NCI-H748 treated with DMSO at 0.1 percent for 48 hours (cell line): ENCODE results near the gene RALGAPB.
"Not testable (repeated sequence)": the region's sequence is repeated elsewhere in the genome, so short reads cannot be mapped to it uniquely, and the experiment has no call there.

Experiments used
- DNase-seq: peaks from one replicate; lab custom pipeline; 2025; lab: John Stamatoyannopoulos, UW

RALGAPB gene

DNA sequence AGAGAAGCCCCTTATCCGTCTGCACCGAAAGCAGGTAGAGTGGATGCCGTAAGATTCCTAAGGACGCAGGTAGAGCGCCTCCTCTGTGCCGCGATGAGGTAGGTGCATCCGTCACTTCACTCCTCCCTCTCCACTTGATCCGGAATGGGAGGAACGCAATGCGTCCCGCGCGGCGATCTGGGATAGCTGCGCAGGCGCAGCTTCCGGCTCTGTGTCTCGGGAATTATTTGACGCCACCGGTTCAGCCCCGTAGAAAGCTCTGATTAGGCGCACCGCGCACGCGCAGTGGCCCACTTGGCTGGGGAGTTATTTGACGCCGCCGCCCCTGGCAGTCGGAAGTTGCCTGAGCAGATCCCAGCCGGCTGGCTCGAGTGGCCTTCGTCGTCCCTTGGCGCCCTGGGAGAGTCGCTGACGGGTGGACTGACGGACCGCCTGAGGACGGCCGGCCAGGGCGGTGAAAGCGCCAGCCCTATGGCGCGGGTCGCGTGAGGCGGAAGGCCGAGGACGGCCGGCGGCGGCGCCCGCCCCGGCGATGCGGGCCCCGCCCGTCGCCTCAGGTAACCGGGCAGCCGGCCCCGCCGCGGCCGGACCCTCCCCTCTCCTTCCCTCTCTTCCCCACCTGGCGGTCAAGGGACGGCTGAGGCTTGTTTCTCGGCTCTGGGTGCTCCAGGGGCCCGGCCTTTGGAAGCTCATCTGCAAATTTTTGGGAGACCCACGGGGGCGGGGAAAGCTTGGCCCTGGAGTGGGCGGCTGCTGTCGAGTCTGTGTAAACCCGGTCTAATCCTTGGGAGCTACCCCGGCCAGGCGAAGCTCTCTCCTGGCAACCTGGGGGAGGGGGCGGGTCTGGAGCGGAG, at the start of gene RALGAPB:
Gene RALGAPB, plus strand, starts transcription at position 331 of the 854 bp plus-strand sequence. CDS start 15,590 bp downstream, outside the sequence.
- DNase-seq, result peak; percentile 96

DNA sequence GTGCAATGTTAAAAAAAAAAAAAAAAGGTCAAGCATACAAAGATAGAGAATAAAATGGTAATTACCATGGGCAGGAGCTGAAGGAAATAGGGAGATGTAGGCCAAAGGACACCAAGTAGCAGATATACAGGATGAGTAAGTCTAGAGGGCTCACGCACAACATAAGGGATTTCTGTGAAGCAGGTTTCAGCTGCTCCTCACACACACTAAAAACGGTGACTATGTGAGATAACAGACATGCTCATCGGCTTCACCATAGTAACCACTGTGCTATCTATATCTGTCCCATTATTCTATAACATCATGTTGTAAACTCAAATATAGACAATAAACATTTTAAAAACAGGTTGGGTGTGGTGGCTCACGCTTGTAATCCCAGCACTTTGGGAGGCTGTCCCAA, 49.1 kb upstream of the RALGAPB start:
- DNase-seq, result no peak

DNA sequence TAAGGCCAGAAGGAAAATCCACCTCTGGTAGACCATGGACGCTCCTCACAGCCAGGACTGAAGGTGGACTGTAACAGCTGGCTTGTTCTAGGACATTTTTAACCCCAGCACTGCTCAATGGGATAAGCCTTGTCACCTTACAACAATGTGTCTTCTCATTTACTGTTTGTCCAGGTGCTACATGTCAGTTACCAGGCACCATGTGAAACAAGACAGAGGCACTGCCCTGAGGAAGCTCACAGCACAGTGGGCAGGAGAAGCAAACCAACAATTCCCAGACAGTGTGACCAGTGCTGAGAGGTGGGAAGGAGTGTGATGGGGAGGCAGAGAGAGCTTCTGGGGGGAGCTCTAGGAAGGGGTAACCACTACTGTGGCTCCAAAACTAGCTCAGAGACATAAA, 48.2 kb upstream of the RALGAPB start:
- DNase-seq, result no peak

GRCh38 chr20:38426006-38426897, 46.4 kb upstream of the RALGAPB start:
- DNase-seq, result no peak

GRCh38 chr20:38427655-38428023, 45.0 kb upstream of the RALGAPB start:
- no peak for DNase-seq

- DNase-seq, result no peak
Measured at GRCh38 chr20:38428800-38429199, 43.8 kb upstream of the RALGAPB start.

DNA sequence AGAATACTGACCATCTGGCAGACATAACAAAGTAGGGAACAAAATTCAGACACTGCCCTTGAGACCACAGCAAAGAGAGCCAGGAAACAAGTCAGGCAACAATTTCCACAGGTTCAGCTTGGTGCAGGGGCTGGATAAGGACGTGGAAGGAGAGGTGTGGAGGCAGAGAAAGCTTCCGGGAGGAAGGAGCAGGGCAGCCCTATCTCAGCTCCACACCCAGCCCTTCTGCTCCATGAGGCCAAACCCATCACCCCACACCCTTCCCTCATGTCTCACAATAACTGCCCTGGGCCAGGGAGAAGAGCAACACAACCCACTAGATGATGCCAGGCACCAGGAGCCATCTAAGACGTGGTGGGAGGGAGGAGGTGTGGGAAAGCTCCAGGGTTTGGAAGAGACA, 43.3 kb upstream of the RALGAPB start:
- no peak for DNase-seq

DNA sequence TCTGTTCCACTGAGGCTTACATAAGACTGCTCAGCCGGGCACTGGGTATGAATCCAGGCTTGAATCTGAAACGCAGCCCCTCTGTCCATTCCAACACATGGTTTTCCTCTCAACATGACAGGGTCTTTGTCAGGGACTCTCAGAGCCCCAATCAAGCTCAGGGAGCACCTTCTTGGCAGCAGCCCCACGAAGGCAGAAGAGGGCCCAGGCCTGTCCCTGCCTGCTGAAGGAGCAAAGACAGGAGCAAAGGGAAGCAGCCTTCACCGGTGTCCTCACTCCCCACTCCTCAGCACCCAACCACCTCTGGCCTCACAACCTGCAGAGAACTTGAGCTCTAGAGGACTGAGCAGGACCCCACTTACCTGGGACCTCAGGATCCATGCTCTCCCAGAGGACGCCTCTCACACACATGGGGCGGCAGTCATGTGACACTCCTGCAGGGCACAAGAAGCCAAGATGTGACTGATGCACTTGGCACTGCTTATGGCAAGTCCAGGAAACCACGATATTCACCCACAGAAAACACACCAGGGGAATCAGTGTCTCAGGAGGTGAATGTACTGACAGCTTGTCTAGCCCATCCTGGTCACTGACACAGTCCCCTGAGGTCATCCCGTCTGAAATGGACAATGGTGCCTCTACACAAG, 41.8 kb upstream of the RALGAPB start:
- DNase-seq, result no peak

GRCh38 chr20:38432292-38432691, 40.4 kb upstream of the RALGAPB start:
- DNase-seq, result no peak

- DNase-seq, result not testable (repeated sequence)
Measured at GRCh38 chr20:38432870-38433269, 39.8 kb upstream of the RALGAPB start.

DNA sequence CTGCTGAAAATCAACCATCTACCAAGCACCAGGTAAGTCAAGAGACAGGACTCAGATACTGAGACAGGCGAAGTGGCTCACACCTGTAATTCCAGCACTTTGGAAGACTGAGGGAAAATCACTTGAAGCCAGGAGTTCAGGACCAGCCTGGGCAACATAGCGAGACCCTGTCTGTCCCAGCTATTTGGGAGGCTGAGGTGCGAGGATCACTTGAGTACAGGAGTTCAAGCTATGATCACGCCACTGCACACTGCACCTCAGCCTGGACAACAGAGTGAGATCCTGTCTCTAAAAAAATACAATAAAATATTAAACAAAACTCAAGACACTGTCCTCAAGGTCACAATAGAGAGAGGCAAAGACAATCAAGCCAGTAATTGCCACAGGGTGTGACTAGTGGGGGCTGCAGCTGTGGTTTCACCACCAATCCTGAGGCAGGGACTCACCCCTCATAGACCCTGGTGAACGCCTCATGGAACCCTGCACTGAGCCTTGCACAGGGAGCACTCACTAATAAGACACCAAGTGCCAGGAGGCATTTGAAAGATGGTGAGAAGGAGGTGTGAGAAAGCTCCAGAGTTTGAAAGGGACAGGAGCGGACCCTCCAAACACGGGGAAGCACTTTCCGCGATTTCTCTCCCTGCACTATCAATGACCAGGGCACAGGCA, 39.2 kb upstream of the RALGAPB start:
- DNase-seq, result no peak

GRCh38 chr20:38434301-38434741, 38.3 kb upstream of the RALGAPB start:
- DNase-seq, result no peak

DNA sequence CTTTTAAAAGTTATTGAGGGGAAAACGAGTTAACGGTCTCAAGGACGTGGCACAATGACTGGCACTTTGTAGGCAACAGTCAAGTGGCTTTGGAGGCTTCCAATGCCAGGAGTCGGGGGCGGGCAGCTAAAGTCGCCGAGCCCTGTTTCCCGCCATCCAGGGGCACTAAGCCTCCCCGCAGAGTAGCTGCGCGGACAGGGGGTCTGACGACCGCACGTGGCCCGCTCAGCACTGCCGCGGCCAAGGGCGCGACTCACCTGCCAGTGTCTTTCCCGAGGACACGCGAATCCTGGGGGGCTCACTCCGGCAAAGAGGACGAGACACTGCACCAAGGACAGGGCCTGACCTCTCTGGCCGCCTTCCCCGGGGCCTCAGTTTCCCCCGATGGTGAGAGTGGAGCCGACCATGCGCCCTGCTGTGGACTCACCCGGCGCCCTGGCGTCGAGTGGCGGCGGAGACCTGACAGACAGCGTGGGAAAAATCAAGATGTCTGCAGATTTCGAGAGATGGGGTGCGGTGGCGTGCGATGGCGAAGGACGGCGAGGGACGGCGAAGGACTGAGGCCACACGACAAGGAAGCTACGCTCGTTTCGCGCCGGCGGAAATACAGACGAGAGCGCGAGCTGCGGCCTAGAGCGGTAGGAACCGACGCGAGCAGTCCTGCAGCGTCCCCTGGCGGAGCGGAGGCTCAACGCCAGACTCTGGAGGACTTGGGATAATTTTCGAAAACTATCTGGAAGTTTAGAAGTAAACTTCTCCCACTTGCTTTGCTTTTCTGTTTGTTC, 37.7 kb upstream of the RALGAPB start, which contains the start of gene SNHG17:
Gene SNHG17, minus strand, starts transcription at position 559 of the 785 bp plus-strand sequence.
- DNase-seq, result peak; percentile 66

- DNase-seq, result no peak
Measured at GRCh38 chr20:38435555-38435939, 37.1 kb upstream of the RALGAPB start.

DNA sequence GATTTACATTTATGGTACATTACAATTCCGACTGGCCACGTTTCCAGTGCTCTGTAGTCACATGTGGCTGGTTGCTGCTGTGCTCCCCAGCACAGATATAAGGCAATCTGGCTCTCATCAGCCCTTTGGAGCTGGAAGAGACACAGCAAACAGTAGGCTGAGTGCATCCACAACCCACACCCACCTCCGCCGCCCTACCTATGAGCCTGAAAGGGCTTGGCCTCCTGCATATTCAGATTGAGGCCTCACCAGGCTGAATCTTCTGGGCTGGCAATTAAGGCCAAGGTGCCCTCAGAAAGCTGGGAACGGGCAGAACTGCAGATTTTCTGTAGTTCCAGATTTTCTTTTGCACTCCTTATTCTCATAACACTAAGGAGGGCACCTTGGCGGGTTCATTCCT, 34.8 kb upstream of the RALGAPB start:
- DNase-seq, result no peak

GRCh38 chr20:38441110-38441509, 31.5 kb upstream of the RALGAPB start:
- DNase-seq, result not testable (repeated sequence)

- DNase-seq, result no peak
Measured at GRCh38 chr20:38441916-38442315, 30.7 kb upstream of the RALGAPB start.

- no peak for DNase-seq
Measured at GRCh38 chr20:38445381-38445796, 27.3 kb upstream of the RALGAPB start.

DNA sequence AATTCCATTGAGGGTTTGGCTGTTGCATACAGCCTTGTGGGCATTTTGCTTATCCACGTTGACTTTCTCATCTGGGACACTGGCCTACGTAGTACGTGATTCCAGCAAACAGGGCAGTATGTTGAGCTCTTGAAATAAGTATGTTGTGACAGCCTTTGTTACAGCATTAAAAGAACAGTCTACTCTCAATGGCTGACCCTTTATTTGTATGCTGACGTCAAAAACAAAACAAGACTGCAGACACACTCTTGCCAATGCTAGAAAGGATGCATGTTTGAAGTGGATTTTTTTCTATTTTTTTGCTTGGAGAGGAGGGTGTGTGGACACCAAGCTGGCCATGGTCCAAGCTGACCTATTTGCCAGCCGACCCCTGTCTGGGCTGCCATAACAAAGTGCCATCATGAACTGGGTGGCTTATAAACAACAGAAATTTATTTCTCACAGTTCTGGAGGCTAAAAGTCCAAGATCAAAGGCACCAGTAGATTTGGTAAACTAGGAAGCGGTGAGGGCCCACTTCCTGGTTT, 26.7 kb upstream of the RALGAPB start:
- DNase-seq, result no peak

DNA sequence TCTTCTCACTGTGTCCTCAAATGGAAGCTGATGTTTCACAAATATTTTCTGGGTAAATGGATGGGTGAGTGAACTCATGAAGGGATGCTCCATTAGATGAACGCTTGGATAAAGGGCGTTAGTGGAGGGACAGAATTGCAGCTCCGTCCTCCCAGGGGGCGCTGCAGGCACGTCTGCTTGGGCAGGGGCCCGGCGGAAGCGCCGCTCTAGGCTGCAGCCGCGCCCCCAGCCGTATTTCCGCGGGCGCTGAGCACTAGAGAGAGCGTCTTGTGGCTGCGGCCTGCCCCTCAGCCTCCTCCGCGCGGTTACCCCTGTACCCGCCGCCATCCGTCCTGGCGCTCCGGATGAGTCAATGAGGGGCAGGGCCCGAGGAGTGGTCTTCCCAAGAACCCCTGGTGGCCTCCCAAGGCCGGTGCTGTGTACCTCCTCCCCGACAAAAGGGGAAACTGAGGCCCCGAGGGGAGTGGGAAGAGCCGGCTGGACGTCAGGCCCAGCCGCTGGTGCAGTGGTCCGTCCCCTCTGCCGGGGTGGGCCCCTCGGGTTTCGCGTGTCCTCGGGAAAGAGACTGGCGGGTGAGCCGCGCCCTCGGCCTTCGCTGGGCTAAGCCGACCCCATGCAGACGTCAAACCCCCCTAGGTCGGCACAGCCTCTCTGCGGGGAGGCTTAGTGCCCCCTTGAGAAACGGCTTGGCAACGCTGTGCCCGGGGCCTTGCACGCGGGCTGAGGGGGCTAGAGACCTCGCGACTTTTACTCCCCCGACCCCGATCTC, 26.0 kb upstream of the RALGAPB start:
- DNase-seq, result peak; percentile 73
